Caco-2 (cell line): ENCODE data around the gene KLHL2. TPM values are rescaled to one million over a fixed set of nuclear protein-coding genes. Genes with fewer than 3 reads are reported as not detected.

Source experiments
- Bru-seq: library from RNA; stranded (reverse); fragments of 400-500 nt; gene quantifications from one replicate; lab custom pipeline; 2021; lab: Mats Ljungman, UMichigan
- BruChase-seq, 2 experiments: library from RNA; stranded (reverse); fragments of 400-500 nt; gene quantifications; one replicate each; lab custom pipeline; 2021; lab: Mats Ljungman, UMichigan
- BruUV-seq: library from RNA; stranded (reverse); fragments of 400-500 nt; replicated peaks from 2 replicates; lab custom pipeline; 2021; lab: Mats Ljungman, UMichigan
- CTCF ChIA-PET: fragments of 300-600 bp; sonication (Branson Sonifier 250); formaldehyde crosslinking; loops from one replicate; lab custom pipeline; 2022; ENCODE audit warnings: antibody characterized with exemption; lab: Charles Lee
- POLR2A ChIA-PET: fragments of 300-600 bp; sonication (Branson Sonifier 250); formaldehyde crosslinking; loops from one replicate; lab custom pipeline; 2022; ENCODE audit warnings: antibody characterized with exemption; lab: Charles Lee
- DNase-seq, 2 experiments: peaks; one replicate each; pipeline versions ENCODE4 v3.0.0 to v3.0.0-alpha.2; 2020 to 2022
- H3K27me3 ChIP-seq: replicated peaks from 2 replicates; pipeline ENCODE4 v1.6.0; 2011; ENCODE audit warnings: low read length; ENCODE audit not compliant: control insufficient read depth, insufficient read depth
- H3K36me3 ChIP-seq: 2 replicates; pipeline ENCODE4 v1.5.1; 2011; ENCODE audit warnings: low read length; ENCODE audit not compliant: control insufficient read depth, insufficient read depth
- H3K4me1 ChIP-seq: fragments of 250-450 bp; sonication (Bioruptor Pico); 2 replicates; pipeline ENCODE4 v1.5.1; 2020; ENCODE audit warnings: mild to moderate bottlenecking
- H3K4me3 ChIP-seq: 2 replicates; pipeline ENCODE4 v1.5.1; 2011; ENCODE audit warnings: low read depth, mild to moderate bottlenecking, control low read depth, low read length
- H3K9me3 ChIP-seq: fragments of 250-450 bp; sonication (Bioruptor Pico); 2 replicates; pipeline ENCODE4 v1.5.1; 2020; ENCODE audit warnings: mild to moderate bottlenecking, moderate library complexity
- H3K27ac Mint-ChIP-seq: one replicate; pipeline ENCODE4 v1.8.0; 2022; ENCODE audit warnings: mixed read lengths; ENCODE audit not compliant: unreplicated experiment
- H3K27me3 Mint-ChIP-seq: one replicate; pipeline ENCODE4 v1.8.0; 2022; ENCODE audit warnings: mixed read lengths; ENCODE audit not compliant: insufficient read depth, unreplicated experiment
- H3K36me3 Mint-ChIP-seq: one replicate; pipeline ENCODE4 v1.8.0; 2022; ENCODE audit warnings: mild to moderate bottlenecking, mixed read lengths; ENCODE audit not compliant: insufficient read depth, unreplicated experiment
- H3K4me1 Mint-ChIP-seq: one replicate; pipeline ENCODE4 v1.8.0; 2022; ENCODE audit warnings: low read depth, mixed read lengths; ENCODE audit not compliant: unreplicated experiment
- H3K4me3 Mint-ChIP-seq: one replicate; pipeline ENCODE4 v1.8.0; 2022; ENCODE audit warnings: mild to moderate bottlenecking, moderate library complexity, mixed read lengths; ENCODE audit not compliant: unreplicated experiment
- H3K9me3 Mint-ChIP-seq: one replicate; pipeline ENCODE4 v1.8.0; 2022; ENCODE audit warnings: mixed read lengths; ENCODE audit not compliant: unreplicated experiment
- intact Hi-C: fragments of 100-400 bp; cut with micrococcal nuclease; formaldehyde crosslinking; loops from one replicate; pipeline ENCODE4 v1.10.0; 2022; ENCODE audit not compliant: unreplicated experiment
- long read RNA-seq: library from polyadenylated mRNA; stranded (forward); transcript quantifications from one replicate; pipeline ENCODE4 v2.0.0, GENCODE V29; 2022
- total RNA-seq: library from RNA; stranded (reverse); gene quantifications from 2 replicates; pipeline ENCODE4 v1.2.3, GENCODE V29; 2022
- TF ChIP-seq, protein P1 (sequence below), 2 experiments: fragments of 200-600 bp in 1 of 2; IDR thresholded peaks; 1 replicate in 1 of 2; 2 replicates in 1 of 2; pipeline versions ENCODE4 v1.5.1 to v1.8.0; 2011 to 2022; ENCODE audit warnings: antibody characterized with exemption in 1 of 2, control low read depth in 1 of 2, inconsistent platforms in 1 of 2, low read depth in 1 of 2, low read length in 1 of 2, mild to moderate bottlenecking in 1 of 2, moderate library complexity in 1 of 2; ENCODE audit not compliant: insufficient read depth in 1 of 2, severe bottlenecking in 1 of 2, unreplicated experiment in 1 of 2

Gene KLHL2, protein sequence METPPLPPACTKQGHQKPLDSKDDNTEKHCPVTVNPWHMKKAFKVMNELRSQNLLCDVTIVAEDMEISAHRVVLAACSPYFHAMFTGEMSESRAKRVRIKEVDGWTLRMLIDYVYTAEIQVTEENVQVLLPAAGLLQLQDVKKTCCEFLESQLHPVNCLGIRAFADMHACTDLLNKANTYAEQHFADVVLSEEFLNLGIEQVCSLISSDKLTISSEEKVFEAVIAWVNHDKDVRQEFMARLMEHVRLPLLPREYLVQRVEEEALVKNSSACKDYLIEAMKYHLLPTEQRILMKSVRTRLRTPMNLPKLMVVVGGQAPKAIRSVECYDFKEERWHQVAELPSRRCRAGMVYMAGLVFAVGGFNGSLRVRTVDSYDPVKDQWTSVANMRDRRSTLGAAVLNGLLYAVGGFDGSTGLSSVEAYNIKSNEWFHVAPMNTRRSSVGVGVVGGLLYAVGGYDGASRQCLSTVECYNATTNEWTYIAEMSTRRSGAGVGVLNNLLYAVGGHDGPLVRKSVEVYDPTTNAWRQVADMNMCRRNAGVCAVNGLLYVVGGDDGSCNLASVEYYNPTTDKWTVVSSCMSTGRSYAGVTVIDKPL
- total RNA-seq = 14.5 and 15.9 TPM in 2 replicates
- Bru-seq, nascent RNA = percentile 79 among the genes with signal in this experiment
- percentile 71 among the genes with signal in this experiment for BruChase-seq, experiment 1, labeled RNA remaining after a 2-hour chase
- BruChase-seq, experiment 2, labeled RNA remaining after a 6-hour chase = percentile 67 among the genes with signal in this experiment
- long read RNA-seq, transcript KLHL2-201 (15 exons, 3,134 nt) = major isoform, 12 of 22 reads
- long read RNA-seq, partial matches to known transcripts = 3 of 22 reads
- long read RNA-seq, other reads (novel, unspliced or antisense) = 7 of 22 reads

DNA sequence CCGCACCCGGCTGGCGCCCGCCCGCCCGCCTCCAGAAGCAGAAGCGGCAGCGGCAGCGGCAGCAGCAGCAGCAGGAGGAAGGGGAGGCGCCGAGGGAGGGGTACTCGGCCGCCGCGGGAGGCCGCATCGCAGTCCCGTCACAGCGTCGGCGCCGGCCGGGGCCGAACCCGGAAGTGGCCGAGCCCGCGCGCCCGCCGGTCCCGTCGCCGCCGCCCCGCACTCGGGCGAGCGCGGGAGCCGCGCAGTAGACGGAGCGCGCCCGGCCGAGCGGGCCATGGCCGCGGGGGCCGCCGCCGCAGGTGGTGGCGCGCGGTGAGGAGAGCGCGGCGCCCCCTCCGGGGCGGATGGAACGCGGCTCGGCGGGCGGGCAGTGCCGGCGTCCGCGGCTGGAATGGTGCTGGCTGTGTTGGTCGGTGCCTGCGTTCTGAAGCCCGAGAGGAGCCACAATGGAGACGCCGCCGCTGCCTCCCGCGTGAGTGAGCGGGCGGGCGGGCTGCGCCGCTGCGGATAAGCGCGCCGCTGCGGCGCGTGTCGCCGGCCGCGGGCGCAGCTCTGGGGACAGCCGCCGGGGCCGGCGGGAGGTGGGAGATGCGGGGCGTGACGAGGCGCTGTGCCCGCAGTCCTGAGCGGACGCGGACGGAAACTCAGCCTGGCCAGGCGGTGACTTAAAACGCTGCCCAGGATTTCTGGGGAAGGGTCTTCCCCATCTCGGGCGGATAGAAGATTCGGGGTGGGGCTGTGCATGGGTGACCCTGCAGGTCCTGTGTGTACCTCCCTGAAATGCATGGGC lies at the start of gene KLHL2:
Gene KLHL2, plus strand, starts transcription at position 131 of the 790 bp plus-strand sequence. Its CDS starts 316 bp downstream, at position 447.
- no peaks in the 10 kb centered on the region for H3K9me3 Mint-ChIP-seq
- H3K27me3 Mint-ChIP-seq = no peaks in the 10 kb centered on the region
- TF ChIP-seq, protein P1, sequence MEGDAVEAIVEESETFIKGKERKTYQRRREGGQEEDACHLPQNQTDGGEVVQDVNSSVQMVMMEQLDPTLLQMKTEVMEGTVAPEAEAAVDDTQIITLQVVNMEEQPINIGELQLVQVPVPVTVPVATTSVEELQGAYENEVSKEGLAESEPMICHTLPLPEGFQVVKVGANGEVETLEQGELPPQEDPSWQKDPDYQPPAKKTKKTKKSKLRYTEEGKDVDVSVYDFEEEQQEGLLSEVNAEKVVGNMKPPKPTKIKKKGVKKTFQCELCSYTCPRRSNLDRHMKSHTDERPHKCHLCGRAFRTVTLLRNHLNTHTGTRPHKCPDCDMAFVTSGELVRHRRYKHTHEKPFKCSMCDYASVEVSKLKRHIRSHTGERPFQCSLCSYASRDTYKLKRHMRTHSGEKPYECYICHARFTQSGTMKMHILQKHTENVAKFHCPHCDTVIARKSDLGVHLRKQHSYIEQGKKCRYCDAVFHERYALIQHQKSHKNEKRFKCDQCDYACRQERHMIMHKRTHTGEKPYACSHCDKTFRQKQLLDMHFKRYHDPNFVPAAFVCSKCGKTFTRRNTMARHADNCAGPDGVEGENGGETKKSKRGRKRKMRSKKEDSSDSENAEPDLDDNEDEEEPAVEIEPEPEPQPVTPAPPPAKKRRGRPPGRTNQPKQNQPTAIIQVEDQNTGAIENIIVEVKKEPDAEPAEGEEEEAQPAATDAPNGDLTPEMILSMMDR (IDR thresholded peaks at IDR 0.05; ENCODE audit: insufficient read depth in 1 of 2, low read depth in 1 of 2, low read length in 1 of 2, severe bottlenecking in 1 of 2, unreplicated experiment in 1 of 2) = no peak
- peak; percentile 74 to 83 for DNase-seq
- H3K9me3 ChIP-seq = no peaks in the 10 kb centered on the region
- BruUV-seq = no TSS peak
- intact Hi-C loops = loop anchor here (1.0 to 10.0 kb wide), 4 partner anchors 76 to 257 kb away; partner anchors contain the start of gene TMEM192
- no peaks in the 10 kb centered on the region for H3K27me3 ChIP-seq
- H3K4me1 ChIP-seq = peaks cover 25% of the 10 kb centered on the region
- no peaks in the 10 kb centered on the region for H3K36me3 ChIP-seq
- POLR2A ChIA-PET = interaction anchor here (0.7 to 1.7 kb wide), 2 partner anchors 95 to 120 kb away, joined by 3 to 4 read pairs; partner anchors contain the start of genes MSMO1 and TMEM192
- H3K4me1 Mint-ChIP-seq = peaks cover 27% of the 10 kb centered on the region
- CTCF ChIA-PET = interaction anchor here (0.8 kb wide), 1 partner anchor 77 kb away, joined by 5 read pairs; no protein-coding TSS in a partner anchor
- peak within 1 kb of the TSS; percentile 85 for H3K4me3 ChIP-seq
- peak within 1 kb of the TSS; percentile 74 for H3K4me3 Mint-ChIP-seq
- H3K27ac Mint-ChIP-seq = peak within 1 kb of the TSS; percentile 49
- H3K36me3 Mint-ChIP-seq = peaks cover 2% of the 10 kb centered on the region

DNA sequence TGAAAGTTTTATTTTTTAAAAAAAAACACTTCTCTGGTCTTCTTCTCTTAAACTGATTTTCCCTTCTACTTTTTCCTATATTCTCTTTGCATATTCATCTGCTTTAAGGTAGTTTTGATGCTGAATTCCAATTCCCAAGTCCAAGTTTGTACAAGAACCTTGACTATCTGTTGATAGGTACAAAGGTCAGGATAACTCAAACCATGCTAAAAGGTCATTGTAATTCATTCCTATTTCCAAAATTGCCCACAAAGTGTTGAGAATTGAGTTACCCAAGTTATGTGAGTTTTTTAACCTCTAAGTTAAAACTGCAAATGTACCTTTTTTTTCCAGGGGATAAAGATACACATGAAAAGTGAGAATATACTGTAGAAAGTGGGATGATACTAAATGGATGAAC lies 48.6 kb upstream of the KLHL2 start:
- DNase-seq = no peak
- H3K9me3 Mint-ChIP-seq = no peaks in the 10 kb centered on the region
- no peaks in the 10 kb centered on the region for H3K4me1 ChIP-seq
- CTCF ChIA-PET = no interaction called here
- H3K27ac Mint-ChIP-seq = no peak overlapping the region
- H3K4me3 Mint-ChIP-seq = no peak overlapping the region
- no peaks in the 10 kb centered on the region for H3K36me3 Mint-ChIP-seq
- no peaks in the 10 kb centered on the region for H3K27me3 ChIP-seq
- intact Hi-C loops = no loop called here
- peaks cover 7% of the 10 kb centered on the region for H3K4me1 Mint-ChIP-seq
- BruUV-seq = no TSS peak
- no peaks in the 10 kb centered on the region for H3K36me3 ChIP-seq
- no peak overlapping the region for H3K4me3 ChIP-seq
- TF ChIP-seq, protein P1 (IDR thresholded peaks at IDR 0.05; ENCODE audit: insufficient read depth in 1 of 2, low read depth in 1 of 2, low read length in 1 of 2, severe bottlenecking in 1 of 2, unreplicated experiment in 1 of 2) = no peak
- H3K9me3 ChIP-seq = no peaks in the 10 kb centered on the region
- H3K27me3 Mint-ChIP-seq = peaks cover 3% of the 10 kb centered on the region
- POLR2A ChIA-PET = no interaction called here
